Retina (tissue), 1 donor: ENCODE measurements around the gene BHLHA9.
A peak's percentile ranks its signal among the peaks of the same experiment; 100 is the strongest.
"Not testable (repeated sequence)": the region's sequence is repeated elsewhere in the genome, so short reads cannot be mapped to it uniquely, and the experiment has no call there.

Experiments used
- DNase-seq: peaks from one replicate; pipeline ENCODE4 v3.0.0-alpha.2; 2016

BHLHA9 gene

GRCh38 chr17:1302761-1303160 is 32.5 kb downstream of the BHLHA9 start:
- no peak for DNase-seq

- no peak for DNase-seq
Observed at GRCh38 chr17:1304522-1304921, 34.3 kb downstream of the BHLHA9 start.

GRCh38 chr17:1304962-1305563 is 34.8 kb downstream of the BHLHA9 start:
- DNase-seq = peak; percentile 81

- DNase-seq = not testable (repeated sequence)
Observed at GRCh38 chr17:1307829-1308228, 37.6 kb downstream of the BHLHA9 start.

- DNase-seq = peak; percentile 78
Observed at GRCh38 chr17:1312261-1312870, 42.1 kb downstream of the BHLHA9 start.

- DNase-seq = no peak
Observed at GRCh38 chr17:1313270-1314005, 43.2 kb downstream of the BHLHA9 start.

GRCh38 chr17:1315409-1315808 is 45.2 kb downstream of the BHLHA9 start:
- DNase-seq = no peak

- peak; percentile 38 for DNase-seq
Observed at GRCh38 chr17:1315891-1316403, 45.7 kb downstream of the BHLHA9 start.
